ENCODE results near the gene AP2A1. TPM values are rescaled to one million over a fixed set of nuclear protein-coding genes. Genes with fewer than 3 reads are reported as not detected.

Gene AP2A1
- total and polyA plus RNA-seq, 9 of the 15 experiments (the other 6 are each of a cell fraction or from before 2014, with no cell fraction given): 0.55 to 150 (median 31.9) TPM

GRCh38 chr19:49746206-49746958 lies 20.4 kb upstream of the AP2A1 start (continued):
- TF ChIP-seq YBX1 (IDR thresholded peaks at IDR 0.05): no peak
- TF ChIP-seq CHCHD3 (CRISPR knock-in tag; IDR thresholded peaks at IDR 0.05): no peak
- TF ChIP-seq, protein P1, sequence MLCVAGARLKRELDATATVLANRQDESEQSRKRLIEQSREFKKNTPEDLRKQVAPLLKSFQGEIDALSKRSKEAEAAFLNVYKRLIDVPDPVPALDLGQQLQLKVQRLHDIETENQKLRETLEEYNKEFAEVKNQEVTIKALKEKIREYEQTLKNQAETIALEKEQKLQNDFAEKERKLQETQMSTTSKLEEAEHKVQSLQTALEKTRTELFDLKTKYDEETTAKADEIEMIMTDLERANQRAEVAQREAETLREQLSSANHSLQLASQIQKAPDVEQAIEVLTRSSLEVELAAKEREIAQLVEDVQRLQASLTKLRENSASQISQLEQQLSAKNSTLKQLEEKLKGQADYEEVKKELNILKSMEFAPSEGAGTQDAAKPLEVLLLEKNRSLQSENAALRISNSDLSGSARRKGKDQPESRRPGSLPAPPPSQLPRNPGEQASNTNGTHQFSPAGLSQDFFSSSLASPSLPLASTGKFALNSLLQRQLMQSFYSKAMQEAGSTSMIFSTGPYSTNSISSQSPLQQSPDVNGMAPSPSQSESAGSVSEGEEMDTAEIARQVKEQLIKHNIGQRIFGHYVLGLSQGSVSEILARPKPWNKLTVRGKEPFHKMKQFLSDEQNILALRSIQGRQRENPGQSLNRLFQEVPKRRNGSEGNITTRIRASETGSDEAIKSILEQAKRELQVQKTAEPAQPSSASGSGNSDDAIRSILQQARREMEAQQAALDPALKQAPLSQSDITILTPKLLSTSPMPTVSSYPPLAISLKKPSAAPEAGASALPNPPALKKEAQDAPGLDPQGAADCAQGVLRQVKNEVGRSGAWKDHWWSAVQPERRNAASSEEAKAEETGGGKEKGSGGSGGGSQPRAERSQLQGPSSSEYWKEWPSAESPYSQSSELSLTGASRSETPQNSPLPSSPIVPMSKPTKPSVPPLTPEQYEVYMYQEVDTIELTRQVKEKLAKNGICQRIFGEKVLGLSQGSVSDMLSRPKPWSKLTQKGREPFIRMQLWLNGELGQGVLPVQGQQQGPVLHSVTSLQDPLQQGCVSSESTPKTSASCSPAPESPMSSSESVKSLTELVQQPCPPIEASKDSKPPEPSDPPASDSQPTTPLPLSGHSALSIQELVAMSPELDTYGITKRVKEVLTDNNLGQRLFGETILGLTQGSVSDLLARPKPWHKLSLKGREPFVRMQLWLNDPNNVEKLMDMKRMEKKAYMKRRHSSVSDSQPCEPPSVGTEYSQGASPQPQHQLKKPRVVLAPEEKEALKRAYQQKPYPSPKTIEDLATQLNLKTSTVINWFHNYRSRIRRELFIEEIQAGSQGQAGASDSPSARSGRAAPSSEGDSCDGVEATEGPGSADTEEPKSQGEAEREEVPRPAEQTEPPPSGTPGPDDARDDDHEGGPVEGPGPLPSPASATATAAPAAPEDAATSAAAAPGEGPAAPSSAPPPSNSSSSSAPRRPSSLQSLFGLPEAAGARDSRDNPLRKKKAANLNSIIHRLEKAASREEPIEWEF (CRISPR knock-in tag; IDR thresholded peaks at IDR 0.05): no peak
- TF ChIP-seq DNMT1 (IDR thresholded peaks at IDR 0.05): no peak
- TF ChIP-seq AFF4 (CRISPR knock-in tag; IDR thresholded peaks at IDR 0.05): no peak
- no peak for TF ChIP-seq MYBL2 (IDR thresholded peaks at IDR 0.05; ENCODE audit: low read depth)
- TF ChIP-seq MYBL2 (CRISPR knock-in tag; IDR thresholded peaks at IDR 0.05; ENCODE audit: borderline replicate concordance): no peak
- peak; percentile 74; the same call in 1 of the 2 replicates for TF ChIP-seq CREB3L1 (IDR thresholded peaks at IDR 0.05; ENCODE audit: borderline replicate concordance, low read depth)
- no peak for TF ChIP-seq CREB1 (IDR thresholded peaks at IDR 0.05)
- peak; percentile 54; the same call in 1 of the 2 replicates for TF ChIP-seq CREB1 (CRISPR knock-in tag; IDR thresholded peaks at IDR 0.05)
- TF ChIP-seq HMGN3 (IDR thresholded peaks at IDR 0.05; ENCODE audit: borderline replicate concordance, extremely low read depth, insufficient read length, low read depth, low read length): no peak
- no peak for TF ChIP-seq THAP7 (CRISPR knock-in tag; IDR thresholded peaks at IDR 0.05)
- TF ChIP-seq CHD1 (IDR thresholded peaks at IDR 0.05; ENCODE audit: low read length): no peak
- no peak for TF ChIP-seq COPS2 (conservative IDR thresholded peaks at IDR 0.05)
